ENCODE data around the gene SLC35G6.
"Not testable (repeated sequence)": the region's sequence is repeated elsewhere in the genome, so short reads cannot be mapped to it uniquely, and the experiment has no call there.

Gene SLC35G6

GRCh38 chr17:7481275-7481674 is at the start of gene SLC35G6:
TSS of gene SLC35G6 (plus strand) at chr17:7481446. CDS start at chr17:7481517, 71 bp downstream.
- not testable (repeated sequence) for DNase-seq (ENCODE audit: low spot score)
- H3K4me3 ChIP-seq, result peak within 1 kb of the TSS; percentile 96
- H3K27ac ChIP-seq, result peak within 1 kb of the TSS; percentile 99 to 100

DNA sequence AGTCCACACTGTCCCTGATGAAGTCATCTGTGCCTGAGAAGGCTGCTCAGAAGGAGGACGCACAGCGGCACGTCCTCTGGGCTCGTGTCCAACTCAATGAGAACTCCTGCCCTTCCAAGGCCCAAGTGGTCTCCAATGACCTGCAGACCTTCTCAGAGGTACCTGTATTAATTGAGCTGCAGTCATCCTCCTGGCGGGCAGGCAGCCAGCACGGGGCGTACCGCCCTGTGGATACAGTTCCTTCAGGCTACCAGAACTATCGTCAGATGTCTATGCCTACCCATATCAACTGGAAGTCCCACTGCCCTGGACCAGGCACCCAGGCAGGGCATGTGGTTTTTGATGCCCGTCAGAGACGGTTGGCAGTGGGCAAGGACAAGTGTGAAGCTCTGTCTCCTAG is 49.0 kb upstream of the SLC35G6 start:
- H3K4me3 ChIP-seq, result no peak overlapping the region
- TF ChIP-seq CTCF (IDR thresholded peaks at IDR 0.05), result no peak
- H3K27ac ChIP-seq, result no peak overlapping the region
- DNase-seq (ENCODE audit: low spot score), result no peak

DNA sequence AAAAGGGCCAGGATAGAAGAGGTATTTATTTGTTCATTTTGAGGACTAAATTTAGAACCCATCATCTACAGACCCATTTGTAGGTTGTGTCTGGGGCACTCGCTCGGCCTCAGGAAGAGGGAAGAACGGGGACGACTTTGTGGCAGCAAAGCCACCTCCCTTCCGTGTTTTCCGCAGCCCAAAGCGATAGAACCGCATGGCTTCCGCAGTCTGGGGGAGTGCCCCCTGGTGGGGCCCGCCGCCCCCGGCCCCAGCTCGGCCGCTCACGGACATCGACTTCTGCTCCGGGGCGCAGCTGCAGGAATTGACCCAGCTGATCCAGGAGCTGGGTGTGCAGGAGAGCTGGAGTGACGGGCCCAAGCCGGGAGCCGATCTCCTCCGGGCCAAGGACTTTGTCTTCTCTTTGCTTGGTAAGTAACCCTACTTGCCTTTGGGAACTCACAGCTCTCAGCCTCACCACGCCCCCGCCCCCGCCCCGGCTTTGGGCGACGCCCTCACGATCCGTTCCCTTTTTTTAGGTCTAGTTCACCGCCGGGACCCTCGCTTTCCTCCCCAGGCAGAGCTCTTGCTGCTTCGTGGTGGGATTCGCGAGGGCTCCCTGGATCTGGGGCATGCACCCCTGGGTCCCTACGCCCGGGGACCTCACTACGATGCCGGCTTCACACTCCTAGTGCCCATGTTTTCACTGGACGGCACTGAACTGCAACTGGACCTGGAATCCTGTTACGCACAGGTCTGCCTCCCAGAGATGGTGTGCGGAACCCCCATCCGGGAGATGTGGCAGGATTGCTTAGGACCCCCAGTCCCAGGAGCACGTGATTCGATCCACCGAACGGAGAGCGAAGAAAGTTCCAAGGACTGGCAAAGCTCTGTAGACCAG is 45.3 kb upstream of the SLC35G6 start:
- peak; percentile 85 for DNase-seq (ENCODE audit: low spot score)

GRCh38 chr17:7436556-7437368 is 44.5 kb upstream of the SLC35G6 start:
- DNase-seq (ENCODE audit: low spot score), result peak; percentile 84
- peak; percentile 80 for TF ChIP-seq CTCF (IDR thresholded peaks at IDR 0.05)
- Histone ChIP-seq H3K4me3 (peak overlapping the region; percentile 74), H3K27ac (peak overlapping the region; percentile 40 to 86)

More for the DNA sequence above, 45.3 kb upstream of the SLC35G6 start:
- H3K27ac ChIP-seq, result peak overlapping the region in 1 of 2 donors; percentile 86
- TF ChIP-seq CTCF (IDR thresholded peaks at IDR 0.05), result no peak
- peak overlapping the region; percentile 74 for H3K4me3 ChIP-seq

- DNase-seq (ENCODE audit: low spot score), result no peak
- H3K27ac ChIP-seq, result peak overlapping the region in 1 of 2 donors; percentile 86
- H3K4me3 ChIP-seq, result peak overlapping the region; percentile 74
- TF ChIP-seq CTCF (IDR thresholded peaks at IDR 0.05), result peak; percentile 7
Observed at GRCh38 chr17:7437369-7437863, 43.8 kb upstream of the SLC35G6 start.

- H3K27ac ChIP-seq, result peak overlapping the region in 1 of 2 donors; percentile 86
- no peak for DNase-seq (ENCODE audit: low spot score)
- H3K4me3 ChIP-seq, result peak overlapping the region; percentile 74
- TF ChIP-seq CTCF (IDR thresholded peaks at IDR 0.05), result no peak
Observed at GRCh38 chr17:7437950-7438614, 43.2 kb upstream of the SLC35G6 start.

Measured in coronary artery (tissue), 2 donors.